Endothelial cell of umbilical vein (primary cell): ENCODE results near the gene SPINK5. TPM values are rescaled to one million over a fixed set of nuclear protein-coding genes. Genes with fewer than 3 reads are reported as not detected.
A peak's percentile ranks its signal among the peaks of the same experiment; 100 is the strongest.

ENCODE experiments used
- BruUV-seq: library from RNA; stranded (reverse); fragments of 400-500 nt; replicated peaks from 2 replicates; lab custom pipeline; 2021; lab: Mats Ljungman, UMichigan
- CTCF ChIA-PET: fragments of 300-600, 350-600 bp; sonication (Branson Sonifier 250); formaldehyde crosslinking; loops from one replicate; lab custom pipeline; 2021; ENCODE audit warnings: antibody characterized with exemption, inconsistent platforms; lab: Charles Lee
- POLR2A ChIA-PET: fragments of 300-600, 350-600 bp; sonication (Branson Sonifier 250); formaldehyde crosslinking; loops from one replicate; lab custom pipeline; 2021; ENCODE audit warnings: antibody characterized with exemption, inconsistent platforms; lab: Charles Lee
- DNase-seq: peaks from one replicate; pipeline ENCODE4 v3.0.0-alpha.2; 2011; ENCODE audit warnings: low read depth, low spot score
- FAIRE-seq: peaks from 2 replicates; lab custom pipeline; 2011; peaks lifted over from hg19 to GRCh38; lab: Jason Lieb, UNC
- H2AFZ ChIP-seq: 2 replicates; pipeline ENCODE4 v1.6.0; 2012; ENCODE audit warnings: low read depth, low read length, control low read depth, inconsistent platforms
- H3K27ac ChIP-seq: 2 replicates; pipeline ENCODE4 v1.5.1; 2011; ENCODE audit warnings: low read depth, mild to moderate bottlenecking, control low read depth, low read length, moderate library complexity; ENCODE audit not compliant: insufficient read depth
- H3K27me3 ChIP-seq, 2 experiments: 2 replicates each; pipeline versions ENCODE4 v1.6.0 to v1.6.1; 2011; ENCODE audit warnings: low read length in 2 of 2, mixed read lengths in 1 of 2; ENCODE audit not compliant: control insufficient read depth in 2 of 2, insufficient read depth in 2 of 2
- H3K36me3 ChIP-seq, 2 experiments: 2 replicates in 1 of 2; 3 replicates in 1 of 2; pipeline ENCODE4 v1.5.1; 2011; ENCODE audit warnings: low read length in 2 of 2, mild to moderate bottlenecking in 1 of 2, moderate library complexity in 1 of 2; ENCODE audit not compliant: control insufficient read depth in 2 of 2, insufficient read depth in 2 of 2; ENCODE audit errors: extremely low read depth in 1 of 2
- H3K4me1 ChIP-seq: 3 replicates; pipeline ENCODE4 v1.5.1; 2011; ENCODE audit warnings: mild to moderate bottlenecking, low read length; ENCODE audit not compliant: control insufficient read depth, insufficient read depth; ENCODE audit errors: extremely low read depth
- H3K4me2 ChIP-seq: 2 replicates; pipeline ENCODE4 v1.6.1; 2011; ENCODE audit warnings: low read length, control low read depth, mixed read lengths; ENCODE audit not compliant: insufficient read depth
- H3K4me3 ChIP-seq, 3 experiments: fragments of 200-600 bp in 1 of 3; sonication (generic), shearing (Covaris generic) in 1 of 3; replicated peaks in 1 of 3; 2 replicates each; pipeline ENCODE4 v1.5.1; 2011 to 2016; ENCODE audit warnings: control low read depth in 3 of 3, low read length in 3 of 3, mild to moderate bottlenecking in 2 of 3, inconsistent platforms in 1 of 3, low read depth in 1 of 3, moderate library complexity in 1 of 3; ENCODE audit not compliant: insufficient read depth in 1 of 3
- H3K79me2 ChIP-seq: 2 replicates; pipeline ENCODE4 v1.6.0; 2012; ENCODE audit warnings: low read length, inconsistent platforms; ENCODE audit not compliant: control insufficient read depth, insufficient read depth
- H3K9ac ChIP-seq: replicated peaks from 2 replicates; pipeline ENCODE3; 2011; ENCODE audit warnings: low read length, control low read depth; ENCODE audit not compliant: insufficient read depth; ENCODE audit errors: extremely low read depth
- H3K9me1 ChIP-seq: replicated peaks from 3 replicates; pipeline ENCODE4 v1.6.0; 2011; ENCODE audit warnings: mild to moderate bottlenecking, low read length; ENCODE audit not compliant: control insufficient read depth, insufficient read depth; ENCODE audit errors: extremely low read depth
- H3K9me3 ChIP-seq: replicated peaks from 2 replicates; pipeline ENCODE4 v1.5.1; 2012; ENCODE audit warnings: low read length, inconsistent platforms; ENCODE audit not compliant: control insufficient read depth, insufficient read depth
- H4K20me1 ChIP-seq: replicated peaks from 2 replicates; pipeline ENCODE3; 2011; ENCODE audit warnings: mild to moderate bottlenecking, low read length; ENCODE audit not compliant: control insufficient read depth, insufficient read depth; ENCODE audit errors: extremely low read depth
- GATA2 ChIP-seq: IDR thresholded peaks from 2 replicates; pipeline ENCODE4 v1.7.0; 2011; ENCODE audit warnings: low read depth, mild to moderate bottlenecking, moderate library complexity, mixed read lengths, low read length; ENCODE audit not compliant: insufficient read length, insufficient read depth
- dilution Hi-C: fragments of 300-500 bp; cut with MboI; formaldehyde crosslinking; loops from one replicate; pipeline ENCODE4 v1.15.0; 2019; ENCODE audit warnings: low sequenced_read_pairs; ENCODE audit not compliant: extremely low pct_ligation_motif_present
- intact Hi-C: fragments of 100-400 bp; cut with micrococcal nuclease; formaldehyde crosslinking; loops from one replicate; pipeline ENCODE4 v1.10.0; 2022
- polyA plus RNA-seq, 4 experiments: library from polyadenylated mRNA; depleted of rRNA in 3 of 4; stranded (reverse) in 3 of 4; unstranded in 1 of 4; fragments of >200 nt; gene quantifications; 2 replicates each; pipeline versions ENCODE4 v1.2.1 to v1.2.3, GENCODE V29; 2011 to 2012; ENCODE audit warnings: missing spikeins in 1 of 4
- total RNA-seq: library from RNA; stranded (reverse); gene quantifications from 2 replicates; pipeline ENCODE4 v1.2.3, GENCODE V29; 2021
- TF ChIP-seq, protein P1 (sequence below), 2 donors: IDR thresholded peaks; 1 replicate in 1 of 2; 2 replicates in 1 of 2; pipeline ENCODE4 v1.5.1; 2011; ENCODE audit warnings: low read length in 2 of 2, mild to moderate bottlenecking in 2 of 2, moderate library complexity in 2 of 2, control low read depth in 1 of 2, inconsistent platforms in 1 of 2, low read depth in 1 of 2; ENCODE audit not compliant: insufficient read depth in 1 of 2; ENCODE audit errors: extremely low read depth in 1 of 2

The SPINK5 gene
- total and polyA plus RNA-seq, 2 donors (not counting 3 experiments of a cell fraction or from before 2014, with no cell fraction given) = 0.12 to 0.91 TPM

DNA sequence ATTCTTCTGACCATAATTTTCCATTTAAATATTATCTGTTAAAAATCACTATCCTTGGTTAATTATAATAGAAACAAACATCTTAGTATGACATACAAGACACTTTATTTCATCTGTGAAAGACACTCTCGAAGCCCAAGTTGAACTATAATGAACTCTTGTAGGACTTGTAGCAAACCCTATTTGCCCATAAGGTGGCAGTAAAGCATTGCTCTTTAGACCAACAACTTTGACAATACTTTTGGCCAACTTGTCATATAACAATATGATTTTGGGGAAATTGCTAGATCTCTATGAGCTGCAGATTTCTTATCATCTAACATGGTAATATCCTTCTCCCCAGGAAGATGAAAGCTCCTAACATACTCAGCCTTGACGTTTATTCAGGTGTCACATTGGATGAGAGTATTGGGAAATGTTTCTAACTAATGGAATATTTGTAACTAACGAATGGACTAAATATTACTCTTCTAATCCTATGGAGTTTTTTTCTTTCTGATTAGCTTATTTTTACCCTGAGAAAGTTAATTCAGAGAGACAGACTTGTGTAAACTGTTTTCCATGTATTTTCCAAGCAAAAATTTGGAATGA, 115.5 kb downstream of the SPINK5 start:
- Histone ChIP-seq H3K27ac (no peak overlapping the region), H4K20me1 (no peaks in the 10 kb centered on the region), H2AFZ (no peak overlapping the region), H3K4me2 (no peak overlapping the region), H3K9me3 (no peaks in the 10 kb centered on the region), H3K36me3 (no peaks in the 10 kb centered on the region), H3K79me2 (no peaks in the 10 kb centered on the region), H3K4me3 (no peak overlapping the region), H3K9ac (no peak overlapping the region), H3K4me1 (no peaks in the 10 kb centered on the region), H3K9me1 (no peaks in the 10 kb centered on the region), H3K27me3 (no peaks in the 10 kb centered on the region)
- BruUV-seq = no TSS peak
- peak; percentile 78 for DNase-seq
- ChIA-PET POLR2A (no interaction called here), CTCF (interaction anchor here (0.6 to 4.1 kb wide), 32 partner anchors 14 to 856 kb away, joined by 3 to 105 read pairs (median 4); no protein-coding TSS in a partner anchor)
- TF ChIP-seq, protein P1, sequence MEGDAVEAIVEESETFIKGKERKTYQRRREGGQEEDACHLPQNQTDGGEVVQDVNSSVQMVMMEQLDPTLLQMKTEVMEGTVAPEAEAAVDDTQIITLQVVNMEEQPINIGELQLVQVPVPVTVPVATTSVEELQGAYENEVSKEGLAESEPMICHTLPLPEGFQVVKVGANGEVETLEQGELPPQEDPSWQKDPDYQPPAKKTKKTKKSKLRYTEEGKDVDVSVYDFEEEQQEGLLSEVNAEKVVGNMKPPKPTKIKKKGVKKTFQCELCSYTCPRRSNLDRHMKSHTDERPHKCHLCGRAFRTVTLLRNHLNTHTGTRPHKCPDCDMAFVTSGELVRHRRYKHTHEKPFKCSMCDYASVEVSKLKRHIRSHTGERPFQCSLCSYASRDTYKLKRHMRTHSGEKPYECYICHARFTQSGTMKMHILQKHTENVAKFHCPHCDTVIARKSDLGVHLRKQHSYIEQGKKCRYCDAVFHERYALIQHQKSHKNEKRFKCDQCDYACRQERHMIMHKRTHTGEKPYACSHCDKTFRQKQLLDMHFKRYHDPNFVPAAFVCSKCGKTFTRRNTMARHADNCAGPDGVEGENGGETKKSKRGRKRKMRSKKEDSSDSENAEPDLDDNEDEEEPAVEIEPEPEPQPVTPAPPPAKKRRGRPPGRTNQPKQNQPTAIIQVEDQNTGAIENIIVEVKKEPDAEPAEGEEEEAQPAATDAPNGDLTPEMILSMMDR (IDR thresholded peaks at IDR 0.05; ENCODE audit: extremely low read depth in 1 of 2, insufficient read depth in 1 of 2, low read depth in 1 of 2, low read length in 2 of 2) = peak; percentile 53 to 56
- no peak for TF ChIP-seq GATA2
- dilution Hi-C loops = no loop called here
- intact Hi-C loops = loop anchor here (1.0 to 2.0 kb wide), 8 partner anchors 111 to 935 kb away; no protein-coding TSS in a partner anchor
- peak; percentile 78 for FAIRE-seq
